ENCODE data around the gene CYP4A11.

DNA sequence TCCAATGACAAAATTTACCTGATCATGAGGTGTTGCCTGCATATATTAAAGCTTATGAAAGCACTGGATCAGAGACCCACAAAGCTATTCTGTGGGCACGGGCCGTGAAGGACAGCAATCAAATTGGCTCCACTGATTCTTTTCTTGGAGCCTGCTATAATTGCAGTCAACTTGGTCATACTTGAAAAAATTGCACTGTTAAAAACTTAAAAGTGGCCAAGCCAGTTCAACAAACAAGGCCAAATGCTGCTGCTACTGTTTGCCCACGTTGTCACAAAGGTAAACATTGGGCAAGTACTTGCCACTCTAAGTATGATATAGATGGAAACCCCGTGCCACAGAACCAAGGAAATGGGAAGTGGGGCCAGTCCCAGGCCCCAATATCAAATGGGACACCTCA lies 37.8 kb downstream of the CYP4A11 start:
- TF ChIP-seq, protein P1, sequence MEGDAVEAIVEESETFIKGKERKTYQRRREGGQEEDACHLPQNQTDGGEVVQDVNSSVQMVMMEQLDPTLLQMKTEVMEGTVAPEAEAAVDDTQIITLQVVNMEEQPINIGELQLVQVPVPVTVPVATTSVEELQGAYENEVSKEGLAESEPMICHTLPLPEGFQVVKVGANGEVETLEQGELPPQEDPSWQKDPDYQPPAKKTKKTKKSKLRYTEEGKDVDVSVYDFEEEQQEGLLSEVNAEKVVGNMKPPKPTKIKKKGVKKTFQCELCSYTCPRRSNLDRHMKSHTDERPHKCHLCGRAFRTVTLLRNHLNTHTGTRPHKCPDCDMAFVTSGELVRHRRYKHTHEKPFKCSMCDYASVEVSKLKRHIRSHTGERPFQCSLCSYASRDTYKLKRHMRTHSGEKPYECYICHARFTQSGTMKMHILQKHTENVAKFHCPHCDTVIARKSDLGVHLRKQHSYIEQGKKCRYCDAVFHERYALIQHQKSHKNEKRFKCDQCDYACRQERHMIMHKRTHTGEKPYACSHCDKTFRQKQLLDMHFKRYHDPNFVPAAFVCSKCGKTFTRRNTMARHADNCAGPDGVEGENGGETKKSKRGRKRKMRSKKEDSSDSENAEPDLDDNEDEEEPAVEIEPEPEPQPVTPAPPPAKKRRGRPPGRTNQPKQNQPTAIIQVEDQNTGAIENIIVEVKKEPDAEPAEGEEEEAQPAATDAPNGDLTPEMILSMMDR (IDR thresholded peaks at IDR 0.05) = no peak
- TF ChIP-seq POLR2A (IDR thresholded peaks at IDR 0.05) = no peak
